OCI-LY3 (cell line): ENCODE measurements around the gene CLK1.

Experiments used
- EZH2phosphoT487 ChIP-seq: fragments of 200-600 bp; shearing (Covaris generic); IDR thresholded peaks from 2 replicates; pipeline ENCODE4 v1.6.1; 2018; ENCODE audit warnings: antibody characterized with exemption, mixed run types, low read depth
- TF ChIP-seq, protein P1 (sequence below): fragments of 200-600, 300-600 bp; sonication (generic); IDR thresholded peaks from 2 replicates; pipeline ENCODE4 v1.5.1; 2014; ENCODE audit warnings: antibody characterized with exemption, low read length, low read depth

DNA sequence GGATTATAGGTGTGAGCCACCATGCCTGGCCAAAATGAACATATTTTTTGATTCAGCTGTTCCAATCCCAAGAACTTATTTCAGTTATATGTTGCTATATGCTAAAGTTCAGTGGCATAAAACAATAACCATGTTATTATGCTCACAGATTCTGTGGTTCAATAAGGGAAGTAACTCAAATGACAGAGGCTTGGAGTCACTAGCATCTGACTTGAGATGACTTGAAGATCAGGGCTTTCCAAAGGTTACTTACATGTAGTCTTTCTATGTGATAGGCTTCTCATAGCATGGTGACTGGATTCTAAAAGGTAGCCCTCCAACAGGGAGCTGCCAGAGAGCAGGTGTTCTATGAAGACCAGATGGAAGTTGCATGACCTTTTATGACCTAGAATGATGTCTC lies 17.2 kb downstream of the CLK1 start:
- TF ChIP-seq, protein P1, sequence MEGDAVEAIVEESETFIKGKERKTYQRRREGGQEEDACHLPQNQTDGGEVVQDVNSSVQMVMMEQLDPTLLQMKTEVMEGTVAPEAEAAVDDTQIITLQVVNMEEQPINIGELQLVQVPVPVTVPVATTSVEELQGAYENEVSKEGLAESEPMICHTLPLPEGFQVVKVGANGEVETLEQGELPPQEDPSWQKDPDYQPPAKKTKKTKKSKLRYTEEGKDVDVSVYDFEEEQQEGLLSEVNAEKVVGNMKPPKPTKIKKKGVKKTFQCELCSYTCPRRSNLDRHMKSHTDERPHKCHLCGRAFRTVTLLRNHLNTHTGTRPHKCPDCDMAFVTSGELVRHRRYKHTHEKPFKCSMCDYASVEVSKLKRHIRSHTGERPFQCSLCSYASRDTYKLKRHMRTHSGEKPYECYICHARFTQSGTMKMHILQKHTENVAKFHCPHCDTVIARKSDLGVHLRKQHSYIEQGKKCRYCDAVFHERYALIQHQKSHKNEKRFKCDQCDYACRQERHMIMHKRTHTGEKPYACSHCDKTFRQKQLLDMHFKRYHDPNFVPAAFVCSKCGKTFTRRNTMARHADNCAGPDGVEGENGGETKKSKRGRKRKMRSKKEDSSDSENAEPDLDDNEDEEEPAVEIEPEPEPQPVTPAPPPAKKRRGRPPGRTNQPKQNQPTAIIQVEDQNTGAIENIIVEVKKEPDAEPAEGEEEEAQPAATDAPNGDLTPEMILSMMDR = no peak
- no peak for TF ChIP-seq EZH2phosphoT487
